H1 (cell line): Measurements from ENCODE around the gene KLB. TPM values are rescaled to one million over a fixed set of nuclear protein-coding genes. Genes with fewer than 3 reads are reported as not detected.

ENCODE experiments used
- CTCF ChIA-PET: fragments of 300-600 bp; sonication (Branson Sonifier 250); formaldehyde crosslinking; loops from one replicate; lab custom pipeline; 2021; ENCODE audit not compliant: partially characterized antibody; lab: Charles Lee
- POLR2A ChIA-PET: fragments of 300-600 bp; sonication (Branson Sonifier 250); formaldehyde crosslinking; loops from one replicate; lab custom pipeline; 2021; ENCODE audit warnings: inconsistent platforms; ENCODE audit not compliant: partially characterized antibody; lab: Charles Lee
- DNase-seq, 2 experiments: peaks; one replicate each; pipeline versions ENCODE4 v3.0.0 to v3.0.0-alpha.2; 2010 to 2022; ENCODE audit warnings: low spot score in 2 of 2, low read depth in 1 of 2, mixed read lengths in 1 of 2
- FAIRE-seq: peaks from 2 replicates; lab custom pipeline; 2011; peaks lifted over from hg19 to GRCh38; lab: Jason Lieb, UNC
- H2AFZ ChIP-seq: 2 replicates; pipeline ENCODE4 v1.8.1; 2012; ENCODE audit warnings: low read length, inconsistent platforms
- H2AK5ac ChIP-seq: 2 replicates; pipeline ENCODE4 v1.6.1; 2013; ENCODE audit warnings: low read depth, low read length
- H2BK120ac ChIP-seq: replicated peaks from 2 replicates; pipeline ENCODE3; 2013; ENCODE audit warnings: low read depth, low read length, inconsistent platforms
- H2BK12ac ChIP-seq: 2 replicates; pipeline ENCODE4 v1.6.1; 2013; ENCODE audit warnings: low read depth, low read length
- H2BK15ac ChIP-seq: 2 replicates; pipeline ENCODE4 v1.6.1; 2013; ENCODE audit warnings: low read length
- H2BK20ac ChIP-seq: 2 replicates; pipeline ENCODE4 v1.6.1; 2013; ENCODE audit warnings: low read length
- H2BK5ac ChIP-seq: 2 replicates; pipeline ENCODE4 v1.6.1; 2013; ENCODE audit warnings: low read depth, low read length
- H3K14ac ChIP-seq: 2 replicates; pipeline ENCODE4 v1.6.1; 2013; ENCODE audit warnings: inconsistent platforms; ENCODE audit not compliant: insufficient read length
- H3K18ac ChIP-seq: 2 replicates; pipeline ENCODE4 v1.6.1; 2013; ENCODE audit warnings: low read length; ENCODE audit errors: extremely low read depth
- H3K23ac ChIP-seq: 2 replicates; pipeline ENCODE4 v1.6.1; 2013; ENCODE audit warnings: inconsistent platforms; ENCODE audit not compliant: insufficient read length
- H3K23me2 ChIP-seq: 2 replicates; pipeline ENCODE4 v1.6.1; 2013; ENCODE audit warnings: low read depth, low read length
- H3K27ac ChIP-seq: 2 replicates; pipeline ENCODE4 v1.6.1; 2011; ENCODE audit warnings: low read depth, low read length, inconsistent platforms
- H3K27me3 ChIP-seq, 4 experiments: replicated peaks in 1 of 4; 1 replicate in 1 of 4; 2 replicates in 3 of 4; pipeline versions ENCODE4 v1.6.1 to v1.8.1; 2011 to 2013; ENCODE audit warnings: low read length in 3 of 4, mild to moderate bottlenecking in 3 of 4, inconsistent platforms in 2 of 4, mixed read lengths in 2 of 4, moderate library complexity in 1 of 4; ENCODE audit not compliant: control insufficient read depth in 3 of 4, insufficient read depth in 3 of 4; ENCODE audit errors: extremely low read depth in 1 of 4
- H3K36me3 ChIP-seq, 4 experiments: 2 replicates each; pipeline versions ENCODE4 v1.6.1 to v1.8.1; 2011 to 2013; ENCODE audit warnings: mild to moderate bottlenecking in 4 of 4, low read length in 3 of 4, moderate library complexity in 2 of 4, control low read depth in 1 of 4, inconsistent platforms in 1 of 4; ENCODE audit not compliant: insufficient read depth in 4 of 4, control insufficient read depth in 2 of 4
- H3K4ac ChIP-seq: replicated peaks from 2 replicates; pipeline ENCODE3; 2013; ENCODE audit warnings: low read length, low read depth, mixed read lengths, inconsistent platforms; ENCODE audit not compliant: insufficient read length
- H3K4me1 ChIP-seq, 4 experiments: replicated peaks in 1 of 4; 1 replicate in 1 of 4; 2 replicates in 3 of 4; pipeline versions ENCODE4 v1.6.1 to v1.8.1; 2011 to 2013; ENCODE audit warnings: low read length in 3 of 4, inconsistent platforms in 2 of 4, mixed read lengths in 1 of 4; ENCODE audit not compliant: insufficient read depth in 4 of 4, control insufficient read depth in 3 of 4
- H3K4me2 ChIP-seq, 2 experiments: 2 replicates each; pipeline versions ENCODE4 v1.6.1 to v1.8.1; 2011 to 2013; ENCODE audit warnings: low read depth in 2 of 2, low read length in 2 of 2, control low read depth in 1 of 2, inconsistent platforms in 1 of 2, mild to moderate bottlenecking in 1 of 2; ENCODE audit not compliant: insufficient read depth in 1 of 2
- H3K4me3 ChIP-seq, 4 experiments: fragments of 200-600, 300-600 bp in 1 of 4; sonication (generic), shearing (Covaris generic), sonication (Bioruptor Twin) in 1 of 4; 2 replicates each; pipeline versions ENCODE4 v1.5.1 to v1.8.1; 2011 to 2016; ENCODE audit warnings: low read length in 4 of 4, low read depth in 3 of 4, control low read depth in 2 of 4, inconsistent platforms in 2 of 4, mild to moderate bottlenecking in 2 of 4, mixed read lengths in 1 of 4, moderate library complexity in 1 of 4; ENCODE audit not compliant: insufficient read depth in 2 of 4; ENCODE audit errors: extremely low read depth in 1 of 4
- H3K56ac ChIP-seq: replicated peaks from 2 replicates; pipeline ENCODE3; 2013; ENCODE audit warnings: low read depth, mild to moderate bottlenecking, mixed read lengths, low read length, inconsistent platforms; ENCODE audit not compliant: insufficient read length
- H3K79me1 ChIP-seq: 2 replicates; pipeline ENCODE4 v1.6.1; 2013; ENCODE audit warnings: low read depth, low read length, control low read depth
- H3K79me2 ChIP-seq, 2 experiments: 2 replicates each; pipeline versions ENCODE4 v1.6.1 to v1.8.1; 2012 to 2013; ENCODE audit warnings: low read length in 2 of 2, mild to moderate bottlenecking in 2 of 2, inconsistent platforms in 1 of 2; ENCODE audit not compliant: insufficient read depth in 2 of 2, control insufficient read depth in 1 of 2
- H3K9ac ChIP-seq, 4 experiments: replicated peaks in 1 of 4; 1 replicate in 1 of 4; 2 replicates in 3 of 4; pipeline versions ENCODE4 v1.6.1 to v1.8.1; 2011 to 2013; ENCODE audit warnings: low read depth in 3 of 4, low read length in 3 of 4, control low read depth in 2 of 4, mild to moderate bottlenecking in 2 of 4, moderate library complexity in 2 of 4, inconsistent platforms in 1 of 4; ENCODE audit errors: extremely low read depth in 1 of 4
- H3K9me3 ChIP-seq, 2 experiments: 2 replicates each; pipeline versions ENCODE4 v1.6.1 to v1.8.1; 2012 to 2013; ENCODE audit warnings: mild to moderate bottlenecking in 2 of 2, moderate library complexity in 2 of 2, control low read depth in 1 of 2, inconsistent platforms in 1 of 2, low read depth in 1 of 2, low read length in 1 of 2, mixed read lengths in 1 of 2; ENCODE audit not compliant: insufficient read depth in 2 of 2
- H4K20me1 ChIP-seq, 2 experiments: replicated peaks in 1 of 2; 2 replicates each; pipeline versions ENCODE3 to v1.8.1; 2011 to 2013; ENCODE audit warnings: inconsistent platforms in 2 of 2, low read length in 2 of 2, mild to moderate bottlenecking in 1 of 2; ENCODE audit not compliant: insufficient read depth in 2 of 2, control insufficient read depth in 1 of 2
- H4K5ac ChIP-seq: 2 replicates; pipeline ENCODE4 v1.6.1; 2013; ENCODE audit warnings: low read length, low read depth, mixed read lengths, inconsistent platforms; ENCODE audit not compliant: insufficient read length
- H4K8ac ChIP-seq: 2 replicates; pipeline ENCODE4 v1.8.0; 2013; ENCODE audit warnings: mild to moderate bottlenecking, moderate library complexity, low read length, inconsistent platforms; ENCODE audit not compliant: insufficient read depth; ENCODE audit errors: extremely low read depth
- H4K91ac ChIP-seq: replicated peaks from 2 replicates; pipeline ENCODE3; 2013; ENCODE audit warnings: low read length, mixed read lengths, inconsistent platforms; ENCODE audit not compliant: insufficient read length
- BACH1 ChIP-seq: IDR thresholded peaks from 2 replicates; pipeline ENCODE4 v1.6.1; 2012; ENCODE audit warnings: low read length, improper control_type of control experiment
- CBX5 ChIP-seq: fragments of 300-800, 300-1000 bp; sonication (generic); IDR thresholded peaks from 2 replicates; pipeline ENCODE4 v1.7.1; 2016; ENCODE audit warnings: antibody characterized with exemption, low read length, low read depth
- EZH2 ChIP-seq: fragments of 200-600 bp; sonication (generic); IDR thresholded peaks from 2 replicates; pipeline ENCODE4 v1.7.1; 2012; ENCODE audit warnings: low read depth, mild to moderate bottlenecking, moderate library complexity, low read length, inconsistent platforms; ENCODE audit not compliant: severe bottlenecking
- JUN ChIP-seq: IDR thresholded peaks from 2 replicates; pipeline ENCODE4 v1.6.1; 2011; ENCODE audit warnings: low read depth, mild to moderate bottlenecking, improper control_type of control experiment, low read length
- JUND ChIP-seq: IDR thresholded peaks from 2 replicates; pipeline ENCODE4 v1.6.1; 2011; ENCODE audit warnings: mild to moderate bottlenecking, improper control_type of control experiment, low read length
- KDM1A ChIP-seq: fragments of 200-600, 300-600 bp; sonication (generic); IDR thresholded peaks from 2 replicates; pipeline ENCODE4 v1.7.1; 2016; ENCODE audit warnings: mild to moderate bottlenecking, low read length, borderline replicate concordance
- WGBS, 2 experiments: shearing (Covaris generic) in 1 of 2; methylation state at CpG; one replicate each; pipeline versions ENCODE4 v1.1.6 to v1.1.7; 2013 to 2015; ENCODE audit warnings: low lambda C conversion rate in 2 of 2, mixed read lengths in 2 of 2, inconsistent platforms in 1 of 2, low coverage in 1 of 2, missing lambda C conversion rate in 1 of 2; ENCODE audit not compliant: insufficient replicate concordance in 2 of 2, insufficient coverage in 1 of 2, insufficient read length in 1 of 2; ENCODE audit errors: extremely low coverage in 1 of 2, missing lambda C conversion rate in 1 of 2; 5-methylcytosine and 5-hydroxymethylcytosine counted together
- polyA plus RNA-seq, 7 experiments: library from polyadenylated mRNA; depleted of rRNA in 3 of 7; stranded (reverse) in 5 of 7; unstranded in 2 of 7; fragments of >200 nt in 5 of 7; fragments of 200-250 nt in 2 of 7; gene quantifications; 1 replicate in 5 of 7; 2 replicates in 1 of 7; 4 replicates in 1 of 7; pipeline versions ENCODE4 v1.2.1 to v1.2.3, GENCODE V29; 2011 to 2013; ENCODE audit warnings: missing spikeins in 2 of 7, mixed read lengths in 2 of 7
- total RNA-seq: library from RNA; stranded (reverse); fragmentation: NEBNext Ultra II Directional; extraction: Animal tissue kit (Norgen Biotek cat#: 25700); gene quantifications from 2 replicates; pipeline ENCODE4 v1.2.1, GENCODE V29; 2021
- TF ChIP-seq, protein P1 (sequence below): IDR thresholded peaks from 2 replicates; pipeline ENCODE4 v1.6.1; 2011; ENCODE audit warnings: low read length, improper control_type of control experiment
- TF ChIP-seq, protein P2 (sequence below): IDR thresholded peaks from 2 replicates; pipeline ENCODE4 v1.6.1; 2012; ENCODE audit warnings: inconsistent platforms

KLB gene
- total and polyA plus RNA-seq, 2 of the 8 experiments (the other 6 are each of a cell fraction or from before 2014, with no cell fraction given): 0.03 TPM; not detected in 1

DNA sequence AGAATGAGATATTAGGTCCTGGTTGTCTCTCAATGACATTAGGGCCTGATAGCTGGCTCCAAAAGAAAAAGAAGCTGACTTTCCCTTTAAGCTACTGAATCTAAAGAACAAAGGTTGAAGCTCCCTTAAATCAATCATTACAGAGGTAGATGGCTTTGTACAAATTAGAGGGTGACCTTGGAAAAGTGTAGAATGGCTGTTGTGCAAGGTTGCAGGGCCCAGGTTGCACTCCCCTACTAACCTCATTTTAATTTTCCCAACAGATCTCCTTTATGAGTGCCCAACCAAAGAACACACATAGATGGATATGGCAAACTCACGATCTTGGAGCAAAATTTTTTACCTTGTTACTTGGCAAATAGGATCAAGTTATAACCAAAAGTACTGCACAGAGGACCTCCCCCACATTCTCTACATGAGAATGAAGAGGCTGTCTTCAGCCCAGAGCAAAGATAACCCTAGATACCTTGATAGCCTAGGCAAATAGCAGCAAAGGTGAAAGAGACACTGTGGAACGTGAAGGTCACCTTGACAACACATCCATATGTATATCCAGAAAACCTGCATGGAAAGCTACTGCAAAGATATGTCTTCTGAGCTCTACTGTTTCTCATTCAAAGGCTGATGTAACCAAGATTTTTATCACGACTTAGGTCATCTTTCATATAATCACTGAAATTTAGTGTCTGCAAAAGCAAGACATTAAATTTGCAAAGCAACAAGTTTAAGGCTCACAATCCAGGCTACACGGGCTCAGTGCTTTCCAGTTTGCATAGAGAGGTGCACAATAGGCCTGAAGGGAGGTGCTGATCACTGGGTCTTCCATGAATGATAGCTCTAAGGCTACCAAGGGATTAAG is 23.0 kb downstream of the KLB start:
- 84% methylated on average over 4 of the region's 4 CpGs; no CpG with 5 or more reads in 1 of the 2 experiments for WGBS, 2 experiments
- H3K36me3 ChIP-seq: no peaks in the 10 kb centered on the region
- no peak overlapping the region for H3K56ac ChIP-seq
- H2BK20ac ChIP-seq: no peak overlapping the region
- POLR2A ChIA-PET: interaction anchor here (0.9 to 1.2 kb wide), 2 partner anchors 28 kb away, joined by 3 read pairs; partner anchors contain the start of gene RPL9
- TF ChIP-seq BACH1 (no peak), JUND (no peak), EZH2 (no peak), JUN (no peak), CBX5 (no peak), KDM1A (no peak)
- TF ChIP-seq, protein P1, sequence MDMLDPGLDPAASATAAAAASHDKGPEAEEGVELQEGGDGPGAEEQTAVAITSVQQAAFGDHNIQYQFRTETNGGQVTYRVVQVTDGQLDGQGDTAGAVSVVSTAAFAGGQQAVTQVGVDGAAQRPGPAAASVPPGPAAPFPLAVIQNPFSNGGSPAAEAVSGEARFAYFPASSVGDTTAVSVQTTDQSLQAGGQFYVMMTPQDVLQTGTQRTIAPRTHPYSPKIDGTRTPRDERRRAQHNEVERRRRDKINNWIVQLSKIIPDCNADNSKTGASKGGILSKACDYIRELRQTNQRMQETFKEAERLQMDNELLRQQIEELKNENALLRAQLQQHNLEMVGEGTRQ: no peak
- TF ChIP-seq, protein P2, sequence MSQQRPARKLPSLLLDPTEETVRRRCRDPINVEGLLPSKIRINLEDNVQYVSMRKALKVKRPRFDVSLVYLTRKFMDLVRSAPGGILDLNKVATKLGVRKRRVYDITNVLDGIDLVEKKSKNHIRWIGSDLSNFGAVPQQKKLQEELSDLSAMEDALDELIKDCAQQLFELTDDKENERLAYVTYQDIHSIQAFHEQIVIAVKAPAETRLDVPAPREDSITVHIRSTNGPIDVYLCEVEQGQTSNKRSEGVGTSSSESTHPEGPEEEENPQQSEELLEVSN: no peak
- TF ChIP-seq, all 59 proteins: peak for 0
- Histone ChIP-seq H3K4me2 (no peak overlapping the region), H3K23ac (no peak overlapping the region), H4K91ac (no peak overlapping the region), H2AFZ (peak overlapping the region; percentile 20; the same call in 1 of the 2 replicates), H3K79me2 (no peaks in the 10 kb centered on the region), H2BK15ac (no peak overlapping the region), H3K23me2 (no peaks in the 10 kb centered on the region), H2BK5ac (no peak overlapping the region), H3K9me3 (no peaks in the 10 kb centered on the region), H2AK5ac (no peak overlapping the region), H3K4ac (no peak overlapping the region), H3K27ac (no peak overlapping the region), H2BK12ac (no peak overlapping the region), H3K14ac (no peak overlapping the region), H4K8ac (no peak overlapping the region), H3K9ac (no peak overlapping the region), H2BK120ac (no peak overlapping the region), H4K20me1 (no peaks in the 10 kb centered on the region), H3K4me3 (no peak overlapping the region), H3K4me1 (no peaks in the 10 kb centered on the region), H4K5ac (no peak overlapping the region), H3K27me3 (no peaks in the 10 kb centered on the region), H3K79me1 (no peaks in the 10 kb centered on the region), H3K18ac (no peak overlapping the region)
- FAIRE-seq (no peak), DNase-seq (no peak)
- CTCF ChIA-PET: interaction anchor here (0.6 to 1.4 kb wide), 3 partner anchors 13 to 1873 kb away, joined by 3 to 8 read pairs (median 3); no protein-coding TSS in a partner anchor
